ENCODE measurements around the gene ZBTB7C.

Gene ZBTB7C

GRCh38 chr18:48310353-48310752 is 98.8 kb downstream of the ZBTB7C start:
- DNase-seq (ENCODE audit: low spot score) = no peak
- in situ Hi-C loops (cut with MboI; ENCODE audit: low sequenced_read_pairs, unreplicated experiment) = no loop called here
- TF ChIP-seq CTCF (IDR thresholded peaks at IDR 0.05; ENCODE audit: borderline replicate concordance, control extremely low read depth, extremely low read depth, insufficient read depth, missing control alignments) = no peak

DNA sequence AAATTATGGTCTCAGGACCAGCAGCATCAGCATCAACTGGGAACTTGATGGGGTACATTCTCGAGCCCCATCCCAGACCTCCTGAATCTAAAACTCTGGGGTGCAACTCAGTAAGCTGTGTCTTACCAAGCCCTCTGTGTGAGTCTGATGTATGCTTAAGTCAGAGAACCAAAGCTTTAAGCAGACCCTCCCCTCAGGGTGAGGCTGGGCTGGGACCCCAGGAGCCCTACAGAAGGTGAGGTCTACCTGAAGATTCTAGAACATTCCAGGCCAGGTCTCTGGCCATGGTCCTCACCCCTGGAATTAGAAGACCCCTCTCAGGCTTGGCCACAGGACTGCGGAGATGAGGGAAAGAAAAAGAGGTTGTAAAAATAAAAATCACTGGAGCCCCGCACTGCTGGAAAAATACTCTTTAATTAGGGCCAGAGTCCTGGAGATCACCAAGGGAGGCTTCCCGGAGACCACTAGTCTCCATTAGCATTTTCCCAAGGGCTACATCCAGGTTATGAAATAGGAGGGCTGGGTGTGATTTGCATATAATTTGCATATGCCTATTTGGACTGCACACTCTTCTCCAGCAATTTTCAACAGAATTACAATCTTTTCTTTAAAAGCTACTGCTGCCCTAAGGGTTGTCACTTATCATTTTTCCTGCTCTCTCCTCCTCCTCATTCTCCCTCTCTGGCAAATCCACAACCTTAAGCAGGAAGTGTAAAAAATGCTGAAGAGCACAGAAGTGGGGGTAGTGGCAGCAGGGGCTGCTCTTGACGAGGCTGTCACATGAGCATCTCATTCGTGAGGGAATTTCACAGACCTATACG is 100.2 kb downstream of the ZBTB7C start:
- in situ Hi-C loops (cut with MboI; ENCODE audit: low sequenced_read_pairs, unreplicated experiment) = no loop called here
- TF ChIP-seq CTCF (IDR thresholded peaks at IDR 0.05; ENCODE audit: borderline replicate concordance, control extremely low read depth, extremely low read depth, insufficient read depth, missing control alignments) = no peak
- no peak for DNase-seq (ENCODE audit: low spot score)

- no peak for TF ChIP-seq CTCF (IDR thresholded peaks at IDR 0.05; ENCODE audit: borderline replicate concordance, control extremely low read depth, extremely low read depth, insufficient read depth, missing control alignments)
- DNase-seq (ENCODE audit: low spot score) = no peak
- in situ Hi-C loops (cut with MboI; ENCODE audit: low sequenced_read_pairs, unreplicated experiment) = no loop called here
Measured at GRCh38 chr18:48308027-48308635, 101.1 kb downstream of the ZBTB7C start.

DNA sequence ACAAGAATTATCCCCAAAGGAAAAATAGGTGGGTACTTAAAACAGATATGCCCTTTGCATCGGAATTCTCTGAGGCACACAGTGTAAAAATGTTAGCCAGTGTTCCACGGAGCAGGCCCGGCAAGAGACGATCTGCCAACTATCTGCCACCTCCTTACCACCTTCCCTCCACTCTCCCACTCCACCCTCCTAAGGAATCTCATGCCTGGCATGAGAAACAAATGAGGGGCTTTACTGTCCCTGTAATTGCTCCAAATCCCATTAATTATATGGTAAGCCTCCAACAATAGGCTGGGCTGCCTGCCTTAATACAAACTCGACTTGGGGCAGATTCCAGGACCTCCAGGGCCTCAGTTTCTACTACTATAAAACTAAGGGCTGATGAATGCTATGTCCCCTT is 102.3 kb downstream of the ZBTB7C start:
- in situ Hi-C loops (cut with MboI; ENCODE audit: low sequenced_read_pairs, unreplicated experiment) = no loop called here
- no peak for TF ChIP-seq CTCF (IDR thresholded peaks at IDR 0.05; ENCODE audit: borderline replicate concordance, control extremely low read depth, extremely low read depth, insufficient read depth, missing control alignments)
- no peak for DNase-seq (ENCODE audit: low spot score)

- no peak for DNase-seq (ENCODE audit: low spot score)
- TF ChIP-seq CTCF (IDR thresholded peaks at IDR 0.05; ENCODE audit: borderline replicate concordance, control extremely low read depth, extremely low read depth, insufficient read depth, missing control alignments) = no peak
- in situ Hi-C loops (cut with MboI; ENCODE audit: low sequenced_read_pairs, unreplicated experiment) = no loop called here
Measured at GRCh38 chr18:48304906-48305693, 104.1 kb downstream of the ZBTB7C start.

GRCh38 chr18:48303883-48304282 is 105.3 kb downstream of the ZBTB7C start:
- TF ChIP-seq CTCF (IDR thresholded peaks at IDR 0.05; ENCODE audit: borderline replicate concordance, control extremely low read depth, extremely low read depth, insufficient read depth, missing control alignments) = no peak
- in situ Hi-C loops (cut with MboI; ENCODE audit: low sequenced_read_pairs, unreplicated experiment) = no loop called here
- DNase-seq (ENCODE audit: low spot score) = no peak
